ENCODE results near the gene ARHGEF19. TPM values are rescaled to one million over a fixed set of nuclear protein-coding genes. Genes with fewer than 3 reads are reported as not detected.
"Not testable (repeated sequence)": the region's sequence is repeated elsewhere in the genome, so short reads cannot be mapped to it uniquely, and the experiment has no call there.

Gene ARHGEF19
- total RNA-seq, 1 experiment from 2014 or later: 21.6 TPM

DNA sequence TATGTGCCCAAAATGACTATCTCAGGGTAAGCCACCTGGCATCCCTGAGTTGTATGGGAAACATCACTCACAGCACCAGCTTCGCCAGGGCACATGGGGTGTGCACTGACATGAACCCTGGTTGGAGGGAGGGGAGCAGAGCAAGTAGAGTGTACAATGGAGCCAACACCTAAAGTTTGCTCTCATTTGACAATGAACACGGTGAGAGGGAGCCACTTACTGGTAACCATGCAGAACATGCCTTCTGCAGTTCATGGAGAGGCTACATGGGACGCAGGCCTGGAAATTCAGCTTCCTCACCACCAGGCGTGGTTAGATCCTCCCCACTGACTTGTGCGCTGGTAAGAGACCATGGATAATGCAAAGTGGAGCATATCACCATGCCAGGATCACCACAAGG is 34.5 kb upstream of the ARHGEF19 start:
- Histone ChIP-seq H3K27me3 (ENCODE audit: control insufficient read depth, insufficient read depth, low read length) (no peaks in the 10 kb centered on the region), H3K4me3 (ENCODE audit: low read depth in 2 of 2, low read length in 2 of 2) (no peak overlapping the region), H3K4me1 (ENCODE audit: control insufficient read depth, insufficient read depth, low read length) (peaks cover 6% of the 10 kb centered on the region), H3K9me3 (ENCODE audit: control insufficient read depth, insufficient read depth, low read depth, low read length) (no peaks in the 10 kb centered on the region), H3K27ac (ENCODE audit: low read length) (no peak overlapping the region), H3K36me3 (ENCODE audit: control insufficient read depth, insufficient read depth, low read length) (peaks cover 10% of the 10 kb centered on the region)
- TF ChIP-seq POLR2AphosphoS5 (IDR thresholded peaks at IDR 0.05; ENCODE audit: low read depth, low read length) (no peak), SIN3A (IDR thresholded peaks at IDR 0.05; ENCODE audit: borderline replicate concordance, insufficient read depth, low read depth, low read length) (no peak), TCF7L2 (IDR thresholded peaks at IDR 0.05; ENCODE audit: low read depth, low read length) (no peak)
- TF ChIP-seq, protein P1, sequence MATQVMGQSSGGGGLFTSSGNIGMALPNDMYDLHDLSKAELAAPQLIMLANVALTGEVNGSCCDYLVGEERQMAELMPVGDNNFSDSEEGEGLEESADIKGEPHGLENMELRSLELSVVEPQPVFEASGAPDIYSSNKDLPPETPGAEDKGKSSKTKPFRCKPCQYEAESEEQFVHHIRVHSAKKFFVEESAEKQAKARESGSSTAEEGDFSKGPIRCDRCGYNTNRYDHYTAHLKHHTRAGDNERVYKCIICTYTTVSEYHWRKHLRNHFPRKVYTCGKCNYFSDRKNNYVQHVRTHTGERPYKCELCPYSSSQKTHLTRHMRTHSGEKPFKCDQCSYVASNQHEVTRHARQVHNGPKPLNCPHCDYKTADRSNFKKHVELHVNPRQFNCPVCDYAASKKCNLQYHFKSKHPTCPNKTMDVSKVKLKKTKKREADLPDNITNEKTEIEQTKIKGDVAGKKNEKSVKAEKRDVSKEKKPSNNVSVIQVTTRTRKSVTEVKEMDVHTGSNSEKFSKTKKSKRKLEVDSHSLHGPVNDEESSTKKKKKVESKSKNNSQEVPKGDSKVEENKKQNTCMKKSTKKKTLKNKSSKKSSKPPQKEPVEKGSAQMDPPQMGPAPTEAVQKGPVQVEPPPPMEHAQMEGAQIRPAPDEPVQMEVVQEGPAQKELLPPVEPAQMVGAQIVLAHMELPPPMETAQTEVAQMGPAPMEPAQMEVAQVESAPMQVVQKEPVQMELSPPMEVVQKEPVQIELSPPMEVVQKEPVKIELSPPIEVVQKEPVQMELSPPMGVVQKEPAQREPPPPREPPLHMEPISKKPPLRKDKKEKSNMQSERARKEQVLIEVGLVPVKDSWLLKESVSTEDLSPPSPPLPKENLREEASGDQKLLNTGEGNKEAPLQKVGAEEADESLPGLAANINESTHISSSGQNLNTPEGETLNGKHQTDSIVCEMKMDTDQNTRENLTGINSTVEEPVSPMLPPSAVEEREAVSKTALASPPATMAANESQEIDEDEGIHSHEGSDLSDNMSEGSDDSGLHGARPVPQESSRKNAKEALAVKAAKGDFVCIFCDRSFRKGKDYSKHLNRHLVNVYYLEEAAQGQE (IDR thresholded peaks at IDR 0.05; ENCODE audit: insufficient read depth in 1 of 2, low read depth in 2 of 2, low read length in 1 of 2): no peak
- TF ChIP-seq, protein P2, sequence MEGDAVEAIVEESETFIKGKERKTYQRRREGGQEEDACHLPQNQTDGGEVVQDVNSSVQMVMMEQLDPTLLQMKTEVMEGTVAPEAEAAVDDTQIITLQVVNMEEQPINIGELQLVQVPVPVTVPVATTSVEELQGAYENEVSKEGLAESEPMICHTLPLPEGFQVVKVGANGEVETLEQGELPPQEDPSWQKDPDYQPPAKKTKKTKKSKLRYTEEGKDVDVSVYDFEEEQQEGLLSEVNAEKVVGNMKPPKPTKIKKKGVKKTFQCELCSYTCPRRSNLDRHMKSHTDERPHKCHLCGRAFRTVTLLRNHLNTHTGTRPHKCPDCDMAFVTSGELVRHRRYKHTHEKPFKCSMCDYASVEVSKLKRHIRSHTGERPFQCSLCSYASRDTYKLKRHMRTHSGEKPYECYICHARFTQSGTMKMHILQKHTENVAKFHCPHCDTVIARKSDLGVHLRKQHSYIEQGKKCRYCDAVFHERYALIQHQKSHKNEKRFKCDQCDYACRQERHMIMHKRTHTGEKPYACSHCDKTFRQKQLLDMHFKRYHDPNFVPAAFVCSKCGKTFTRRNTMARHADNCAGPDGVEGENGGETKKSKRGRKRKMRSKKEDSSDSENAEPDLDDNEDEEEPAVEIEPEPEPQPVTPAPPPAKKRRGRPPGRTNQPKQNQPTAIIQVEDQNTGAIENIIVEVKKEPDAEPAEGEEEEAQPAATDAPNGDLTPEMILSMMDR (IDR thresholded peaks at IDR 0.05): no peak
- in situ Hi-C loops (cut with HindIII; ENCODE audit: low pct_unique_long_range_greater_than_20kb, low sequenced_read_pairs): no loop called here
- ATAC-seq: no peak
- DNase-seq (ENCODE audit: low read depth, low spot score): no peak
- no TSS peak for BruUV-seq (replicated peaks)
- intact Hi-C loops (cut with micrococcal nuclease; ENCODE audit: unreplicated experiment): no loop called here
- ChIA-PET POLR2A (no interaction called here), CTCF (no interaction called here)

DNA sequence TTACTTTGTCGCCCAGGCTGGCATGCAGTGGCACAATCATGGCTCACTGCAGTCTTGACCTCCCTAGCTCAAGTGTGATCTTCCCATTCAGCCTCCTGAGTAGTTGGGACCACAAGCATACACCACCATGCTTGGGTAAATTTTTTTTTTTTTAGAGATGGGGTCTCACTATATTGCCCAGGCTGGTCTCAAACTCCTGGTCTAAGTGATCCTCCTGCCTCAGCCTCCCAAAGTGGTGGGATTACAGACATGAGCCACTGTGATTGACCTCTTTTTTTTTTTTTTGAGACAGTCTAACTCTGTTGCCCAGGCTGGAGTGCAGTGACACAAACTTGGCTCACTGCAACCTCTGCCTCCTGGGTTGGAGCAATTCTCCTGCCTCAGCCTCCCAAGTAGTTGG is 33.8 kb upstream of the ARHGEF19 start:
- H3K9me3 ChIP-seq (ENCODE audit: control insufficient read depth, insufficient read depth, low read depth, low read length); H3K4me1 ChIP-seq (ENCODE audit: control insufficient read depth, insufficient read depth, low read length); H3K4me3 ChIP-seq (ENCODE audit: low read depth in 2 of 2, low read length in 2 of 2); CTCF ChIA-PET; H3K27me3 ChIP-seq (ENCODE audit: control insufficient read depth, insufficient read depth, low read length); H3K36me3 ChIP-seq (ENCODE audit: control insufficient read depth, insufficient read depth, low read length); BruUV-seq (replicated peaks); H3K27ac ChIP-seq (ENCODE audit: low read length); intact Hi-C loops (cut with micrococcal nuclease; ENCODE audit: unreplicated experiment); in situ Hi-C loops (cut with HindIII; ENCODE audit: low pct_unique_long_range_greater_than_20kb, low sequenced_read_pairs); ATAC-seq; DNase-seq (ENCODE audit: low read depth, low spot score): not testable (repeated sequence)
- POLR2A ChIA-PET: interaction anchor here (0.6 kb wide), 1 partner anchor 117 kb away, joined by 7 read pairs; no protein-coding TSS in a partner anchor

DNA sequence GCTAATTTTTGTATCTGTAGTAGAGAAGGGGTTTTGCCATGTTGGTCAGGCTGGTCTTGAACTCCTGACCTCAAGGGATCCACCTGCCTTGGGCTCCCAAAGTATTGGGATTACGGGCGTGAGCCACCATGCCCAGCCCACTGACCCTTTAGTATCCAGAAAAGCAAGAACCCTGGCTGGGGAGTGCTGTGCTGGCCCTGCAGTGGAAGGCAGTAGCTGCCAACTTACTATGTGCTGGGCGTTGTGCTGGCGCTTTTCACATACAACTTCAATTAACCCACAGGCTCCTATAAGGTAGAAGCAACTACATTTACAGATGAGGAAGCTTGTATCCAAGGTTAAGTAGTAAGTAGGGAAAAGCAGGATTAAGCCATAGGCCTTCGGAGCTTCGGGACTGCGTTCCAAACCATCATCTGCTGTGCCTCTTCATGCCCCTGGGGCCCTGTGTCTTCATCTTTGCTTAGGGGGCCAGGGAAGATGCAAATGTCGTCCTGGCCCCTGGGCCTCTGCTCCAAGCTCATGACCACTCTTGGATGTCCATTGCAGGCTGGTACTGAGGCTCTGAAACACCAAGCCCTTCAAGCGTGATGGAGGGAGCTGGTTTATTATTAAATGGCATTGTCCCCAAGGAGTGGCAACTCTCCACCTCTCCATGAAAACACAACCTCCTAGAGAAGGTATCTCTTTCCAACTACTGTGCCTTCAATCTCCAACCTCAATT is 33.2 kb upstream of the ARHGEF19 start:
- no TSS peak for BruUV-seq (replicated peaks)

More for the DNA sequence above, 33.2 kb upstream of the ARHGEF19 start:
- intact Hi-C loops (cut with micrococcal nuclease; ENCODE audit: unreplicated experiment): loop anchor here (2.0 kb wide), 1 partner anchor 167 kb away; no protein-coding TSS in a partner anchor
- no peak overlapping the region for H3K4me3 ChIP-seq (ENCODE audit: low read depth in 2 of 2, low read length in 2 of 2)
- H3K27me3 ChIP-seq (ENCODE audit: control insufficient read depth, insufficient read depth, low read length): no peaks in the 10 kb centered on the region
- H3K36me3 ChIP-seq (ENCODE audit: control insufficient read depth, insufficient read depth, low read length): peaks cover 8% of the 10 kb centered on the region
- H3K4me1 ChIP-seq (ENCODE audit: control insufficient read depth, insufficient read depth, low read length): peaks cover 6% of the 10 kb centered on the region
- in situ Hi-C loops (cut with HindIII; ENCODE audit: low pct_unique_long_range_greater_than_20kb, low sequenced_read_pairs): no loop called here
- DNase-seq (ENCODE audit: low read depth, low spot score) (no peak), ATAC-seq (no peak)
- ChIA-PET CTCF (no interaction called here), POLR2A (interaction anchor here (0.6 kb wide), 1 partner anchor 117 kb away, joined by 7 read pairs; no protein-coding TSS in a partner anchor)
- TF ChIP-seq SIN3A (IDR thresholded peaks at IDR 0.05; ENCODE audit: borderline replicate concordance, insufficient read depth, low read depth, low read length): no peak
- TF ChIP-seq, protein P1 (IDR thresholded peaks at IDR 0.05; ENCODE audit: insufficient read depth in 1 of 2, low read depth in 2 of 2, low read length in 1 of 2): no peak
- TF ChIP-seq TCF7L2 (IDR thresholded peaks at IDR 0.05; ENCODE audit: low read depth, low read length): no peak
- TF ChIP-seq, protein P2 (IDR thresholded peaks at IDR 0.05): no peak
- no peak for TF ChIP-seq POLR2AphosphoS5 (IDR thresholded peaks at IDR 0.05; ENCODE audit: low read depth, low read length)
- no peak overlapping the region for H3K27ac ChIP-seq (ENCODE audit: low read length)
- no peaks in the 10 kb centered on the region for H3K9me3 ChIP-seq (ENCODE audit: control insufficient read depth, insufficient read depth, low read depth, low read length)

Data from Panc1 (cell line).